KMS-11 (cell line): ENCODE measurements around the gene ULK1.

Experiments
- H2AFZ ChIP-seq: fragments of 200-600 bp; sonication (generic); 2 replicates; pipeline ENCODE4 v1.6.1; 2016; ENCODE audit warnings: antibody characterized with exemption, mixed run types, low read depth
- H3K27ac ChIP-seq: fragments of 200-600 bp; sonication (generic); 2 replicates; pipeline ENCODE4 v1.6.1; 2016; ENCODE audit warnings: mild to moderate bottlenecking, mixed run types
- H3K27me3 ChIP-seq: fragments of 200-600 bp; sonication (generic); 2 replicates; pipeline ENCODE4 v1.6.1; 2017; ENCODE audit warnings: mild to moderate bottlenecking, low read depth, mixed run types, moderate library complexity; ENCODE audit not compliant: insufficient read depth
- H3K36me3 ChIP-seq: fragments of 200-600 bp; sonication (generic); 2 replicates; pipeline ENCODE4 v1.6.1; 2017; ENCODE audit warnings: mild to moderate bottlenecking, mixed run types; ENCODE audit not compliant: insufficient read depth
- H3K4me1 ChIP-seq: fragments of 200-600 bp; sonication (generic); 2 replicates; pipeline ENCODE4 v1.6.1; 2016; ENCODE audit warnings: mild to moderate bottlenecking, low read depth, mixed run types; ENCODE audit not compliant: poor library complexity, severe bottlenecking
- H3K4me2 ChIP-seq: fragments of 200-600 bp; sonication (generic); 2 replicates; pipeline ENCODE4 v1.7.0; 2016; ENCODE audit warnings: mild to moderate bottlenecking, mixed run types
- H3K4me3 ChIP-seq: fragments of 200-600 bp; sonication (generic); IDR thresholded peaks from 2 replicates; pipeline ENCODE4 v1.6.1; 2017; ENCODE audit warnings: low read depth, low read length, mixed read lengths; ENCODE audit not compliant: insufficient read depth
- H3K79me2 ChIP-seq: fragments of 200-600 bp; sonication (generic); 2 replicates; pipeline ENCODE4 v1.6.1; 2016; ENCODE audit warnings: low read depth, mixed run types; ENCODE audit not compliant: insufficient read depth
- H3K9ac ChIP-seq: fragments of 200-600 bp; sonication (generic); 2 replicates; pipeline ENCODE4 v1.6.1; 2016; ENCODE audit warnings: mild to moderate bottlenecking, mixed run types
- H4K20me1 ChIP-seq: fragments of 200-600 bp; sonication (generic); 2 replicates; pipeline ENCODE4 v1.6.1; 2016; ENCODE audit warnings: mild to moderate bottlenecking, mixed run types; ENCODE audit not compliant: insufficient read depth
- TF ChIP-seq, protein P1 (sequence below): fragments of 200-600 bp; sonication (generic); conservative IDR thresholded peaks from 2 replicates; pipeline ENCODE4 v1.6.1; 2017; ENCODE audit warnings: low read depth, mild to moderate bottlenecking, antibody characterized with exemption, low read length, moderate library complexity, mixed read lengths

The ULK1 gene

DNA sequence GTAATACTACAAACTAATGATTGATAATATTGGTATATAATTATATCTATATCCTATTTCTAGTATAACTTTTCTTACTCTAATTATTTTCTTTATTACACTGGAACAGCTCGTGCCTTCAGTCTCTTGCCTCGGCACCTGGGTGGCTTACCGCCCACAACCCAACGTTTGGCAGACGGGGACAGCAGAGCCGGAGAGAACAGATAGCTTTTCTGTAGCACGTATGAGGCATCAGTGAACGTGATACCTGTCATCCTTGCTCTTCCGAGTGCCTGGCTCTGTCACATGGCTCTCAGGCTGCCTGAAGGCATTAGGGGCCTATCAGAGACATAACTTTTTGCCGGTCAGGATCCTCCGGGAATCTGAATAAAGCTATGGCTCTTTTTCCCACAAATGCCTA lies 40.1 kb downstream of the ULK1 start:
- no peak overlapping the region for H3K4me3 ChIP-seq
- H3K9ac ChIP-seq: no peak overlapping the region
- no peak overlapping the region for H3K4me2 ChIP-seq
- no peaks in the 10 kb centered on the region for H3K27me3 ChIP-seq
- H3K27ac ChIP-seq: no peak overlapping the region
- H3K4me1 ChIP-seq: peaks cover 8% of the 10 kb centered on the region
- peaks cover 14% of the 10 kb centered on the region for H3K79me2 ChIP-seq
- H4K20me1 ChIP-seq: no peaks in the 10 kb centered on the region
- no peaks in the 10 kb centered on the region for H3K36me3 ChIP-seq
- H2AFZ ChIP-seq: no peak overlapping the region
- TF ChIP-seq, protein P1, sequence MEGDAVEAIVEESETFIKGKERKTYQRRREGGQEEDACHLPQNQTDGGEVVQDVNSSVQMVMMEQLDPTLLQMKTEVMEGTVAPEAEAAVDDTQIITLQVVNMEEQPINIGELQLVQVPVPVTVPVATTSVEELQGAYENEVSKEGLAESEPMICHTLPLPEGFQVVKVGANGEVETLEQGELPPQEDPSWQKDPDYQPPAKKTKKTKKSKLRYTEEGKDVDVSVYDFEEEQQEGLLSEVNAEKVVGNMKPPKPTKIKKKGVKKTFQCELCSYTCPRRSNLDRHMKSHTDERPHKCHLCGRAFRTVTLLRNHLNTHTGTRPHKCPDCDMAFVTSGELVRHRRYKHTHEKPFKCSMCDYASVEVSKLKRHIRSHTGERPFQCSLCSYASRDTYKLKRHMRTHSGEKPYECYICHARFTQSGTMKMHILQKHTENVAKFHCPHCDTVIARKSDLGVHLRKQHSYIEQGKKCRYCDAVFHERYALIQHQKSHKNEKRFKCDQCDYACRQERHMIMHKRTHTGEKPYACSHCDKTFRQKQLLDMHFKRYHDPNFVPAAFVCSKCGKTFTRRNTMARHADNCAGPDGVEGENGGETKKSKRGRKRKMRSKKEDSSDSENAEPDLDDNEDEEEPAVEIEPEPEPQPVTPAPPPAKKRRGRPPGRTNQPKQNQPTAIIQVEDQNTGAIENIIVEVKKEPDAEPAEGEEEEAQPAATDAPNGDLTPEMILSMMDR: no peak

DNA sequence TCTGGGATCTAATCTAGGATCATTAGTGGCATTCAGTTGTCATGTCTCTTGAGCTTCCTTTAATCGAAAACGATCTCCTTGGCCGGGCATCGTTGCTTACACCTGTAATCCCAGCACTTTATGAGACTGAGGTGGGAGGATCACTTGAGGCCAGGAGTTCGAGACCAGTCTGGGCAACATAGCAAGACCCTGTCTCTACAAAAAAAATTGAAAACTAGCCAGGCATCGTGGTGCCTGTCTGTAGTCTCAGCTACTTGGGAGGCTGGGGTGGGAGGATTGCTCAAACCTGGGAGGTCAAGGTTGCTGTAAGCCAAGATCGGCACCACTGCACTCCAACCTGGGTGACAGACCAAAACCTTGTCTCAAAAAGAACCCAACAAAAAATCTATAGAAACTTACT lies 43.7 kb downstream of the ULK1 start:
- H3K27ac ChIP-seq: no peak overlapping the region
- H3K27me3 ChIP-seq: no peaks in the 10 kb centered on the region
- no peak overlapping the region for H2AFZ ChIP-seq
- no peaks in the 10 kb centered on the region for H4K20me1 ChIP-seq
- H3K4me2 ChIP-seq: no peak overlapping the region
- H3K9ac ChIP-seq: no peak overlapping the region
- H3K36me3 ChIP-seq: no peaks in the 10 kb centered on the region
- H3K4me3 ChIP-seq: no peak overlapping the region
- TF ChIP-seq, protein P1: no peak
- H3K4me1 ChIP-seq: no peaks in the 10 kb centered on the region
- H3K79me2 ChIP-seq: no peaks in the 10 kb centered on the region

DNA sequence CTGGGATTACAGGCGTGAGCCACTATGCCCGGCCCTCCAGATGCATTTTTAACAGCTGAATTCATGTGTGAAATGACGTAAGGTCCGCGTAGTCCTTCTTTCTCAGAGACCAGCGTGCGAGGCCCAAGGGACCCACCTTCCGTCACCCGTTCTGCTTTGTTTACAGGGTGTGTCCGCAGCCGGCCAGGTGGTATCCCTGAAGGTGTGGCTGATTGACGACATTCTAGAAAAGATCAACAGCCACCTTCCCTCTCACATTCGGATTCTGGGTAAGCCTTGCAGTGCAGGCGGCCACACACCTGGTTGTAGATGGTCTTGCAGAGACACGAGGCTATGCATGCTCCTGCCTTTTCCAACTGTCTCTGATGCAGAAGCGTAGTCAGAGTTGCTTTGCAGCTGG lies 44.6 kb downstream of the ULK1 start:
- no peak overlapping the region for H2AFZ ChIP-seq
- no peaks in the 10 kb centered on the region for H3K36me3 ChIP-seq
- TF ChIP-seq, protein P1: no peak
- no peaks in the 10 kb centered on the region for H3K79me2 ChIP-seq
- H3K4me1 ChIP-seq: no peaks in the 10 kb centered on the region
- no peaks in the 10 kb centered on the region for H3K27me3 ChIP-seq
- no peak overlapping the region for H3K27ac ChIP-seq
- H3K9ac ChIP-seq: no peak overlapping the region
- H3K4me3 ChIP-seq: no peak overlapping the region
- no peaks in the 10 kb centered on the region for H4K20me1 ChIP-seq
- no peak overlapping the region for H3K4me2 ChIP-seq

DNA sequence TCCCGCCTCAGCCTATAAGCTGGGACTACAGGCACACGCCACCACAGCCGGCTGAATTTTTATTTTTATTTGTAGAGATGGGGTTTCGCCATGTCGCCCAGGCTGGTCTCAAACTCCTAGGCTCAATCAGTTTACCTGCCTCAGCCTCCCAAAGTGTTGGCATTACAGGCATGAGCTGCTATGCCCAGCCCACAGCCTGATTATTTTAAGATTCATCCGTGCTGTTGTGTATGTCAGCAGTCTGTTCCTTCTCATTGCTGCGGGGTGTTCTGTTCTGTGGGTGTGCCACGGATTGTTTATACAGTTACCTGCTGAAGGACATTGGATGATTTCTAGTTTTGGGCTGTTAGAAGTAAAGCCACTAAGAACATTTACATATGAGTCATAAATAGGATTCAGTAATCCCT lies 45.7 kb downstream of the ULK1 start:
- no peak overlapping the region for H3K9ac ChIP-seq
- no peaks in the 10 kb centered on the region for H3K79me2 ChIP-seq
- H3K36me3 ChIP-seq: no peaks in the 10 kb centered on the region
- TF ChIP-seq, protein P1: no peak
- H3K4me3 ChIP-seq: no peak overlapping the region
- no peak overlapping the region for H3K4me2 ChIP-seq
- no peaks in the 10 kb centered on the region for H3K27me3 ChIP-seq
- no peaks in the 10 kb centered on the region for H3K4me1 ChIP-seq
- no peaks in the 10 kb centered on the region for H4K20me1 ChIP-seq
- no peak overlapping the region for H3K27ac ChIP-seq
- no peak overlapping the region for H2AFZ ChIP-seq
